NCI-H345 treated with DMSO at 0.1 percent for 48 hours (cell line): ENCODE data around the gene TNFSF8.

Experiments
- DNase-seq: peaks from one replicate; lab custom pipeline; 2025; ENCODE audit not compliant: unreplicated experiment; lab: John Stamatoyannopoulos, UW

The TNFSF8 gene

GRCh38 chr9:114930056-114930812 is at the start of gene TNFSF8:
Gene TNFSF8 (minus strand): TSS chr9:114930591. CDS start chr9:114930303, 288 bp downstream.
- DNase-seq: no peak

- DNase-seq: no peak
Measured at GRCh38 chr9:114973216-114973615, 42.8 kb upstream of the TNFSF8 start.

- DNase-seq: no peak
Measured at GRCh38 chr9:114972510-114973136, 42.2 kb upstream of the TNFSF8 start.

GRCh38 chr9:114969269-114969668 is 38.9 kb upstream of the TNFSF8 start:
- DNase-seq: no peak

GRCh38 chr9:114968671-114969070 is 38.3 kb upstream of the TNFSF8 start:
- DNase-seq: no peak

- no peak for DNase-seq
Measured at GRCh38 chr9:114965564-114965963, 35.2 kb upstream of the TNFSF8 start.

- no peak for DNase-seq
Measured at GRCh38 chr9:114962809-114963208, 32.4 kb upstream of the TNFSF8 start.

GRCh38 chr9:114960276-114960675 is 29.9 kb upstream of the TNFSF8 start:
- DNase-seq: no peak

GRCh38 chr9:114958844-114959235 is 28.4 kb upstream of the TNFSF8 start:
- DNase-seq: no peak

- no peak for DNase-seq
Measured at GRCh38 chr9:114958021-114958843, 27.8 kb upstream of the TNFSF8 start.

- DNase-seq: no peak
Measured at GRCh38 chr9:114957558-114957957, 27.2 kb upstream of the TNFSF8 start.

GRCh38 chr9:114954956-114955582 is 24.7 kb upstream of the TNFSF8 start:
- peak; percentile 28 for DNase-seq

- no peak for DNase-seq
Measured at GRCh38 chr9:114953959-114954358, 23.6 kb upstream of the TNFSF8 start.

- no peak for DNase-seq
Measured at GRCh38 chr9:114953046-114953445, 22.7 kb upstream of the TNFSF8 start.

GRCh38 chr9:114950761-114951160 is 20.4 kb upstream of the TNFSF8 start:
- DNase-seq: no peak

GRCh38 chr9:114947058-114947457 is 16.7 kb upstream of the TNFSF8 start:
- DNase-seq: no peak

- no peak for DNase-seq
Measured at GRCh38 chr9:114945616-114946412, 15.4 kb upstream of the TNFSF8 start.

GRCh38 chr9:114941376-114941775 is 11.0 kb upstream of the TNFSF8 start:
- DNase-seq: no peak

- DNase-seq: no peak
Measured at GRCh38 chr9:114938687-114939575, 8.5 kb upstream of the TNFSF8 start.

GRCh38 chr9:114937516-114937915 is 7.1 kb upstream of the TNFSF8 start:
- DNase-seq: no peak
